HUDEP-2 (cell line): ENCODE measurements around the gene MADCAM1.

Experiments used
- DNase-seq, 76 experiments: peaks; one replicate each; lab custom pipeline; 2025; ENCODE audit not compliant: unreplicated experiment in 76 of 76; lab: John Stamatoyannopoulos, UW

Gene MADCAM1

DNA sequence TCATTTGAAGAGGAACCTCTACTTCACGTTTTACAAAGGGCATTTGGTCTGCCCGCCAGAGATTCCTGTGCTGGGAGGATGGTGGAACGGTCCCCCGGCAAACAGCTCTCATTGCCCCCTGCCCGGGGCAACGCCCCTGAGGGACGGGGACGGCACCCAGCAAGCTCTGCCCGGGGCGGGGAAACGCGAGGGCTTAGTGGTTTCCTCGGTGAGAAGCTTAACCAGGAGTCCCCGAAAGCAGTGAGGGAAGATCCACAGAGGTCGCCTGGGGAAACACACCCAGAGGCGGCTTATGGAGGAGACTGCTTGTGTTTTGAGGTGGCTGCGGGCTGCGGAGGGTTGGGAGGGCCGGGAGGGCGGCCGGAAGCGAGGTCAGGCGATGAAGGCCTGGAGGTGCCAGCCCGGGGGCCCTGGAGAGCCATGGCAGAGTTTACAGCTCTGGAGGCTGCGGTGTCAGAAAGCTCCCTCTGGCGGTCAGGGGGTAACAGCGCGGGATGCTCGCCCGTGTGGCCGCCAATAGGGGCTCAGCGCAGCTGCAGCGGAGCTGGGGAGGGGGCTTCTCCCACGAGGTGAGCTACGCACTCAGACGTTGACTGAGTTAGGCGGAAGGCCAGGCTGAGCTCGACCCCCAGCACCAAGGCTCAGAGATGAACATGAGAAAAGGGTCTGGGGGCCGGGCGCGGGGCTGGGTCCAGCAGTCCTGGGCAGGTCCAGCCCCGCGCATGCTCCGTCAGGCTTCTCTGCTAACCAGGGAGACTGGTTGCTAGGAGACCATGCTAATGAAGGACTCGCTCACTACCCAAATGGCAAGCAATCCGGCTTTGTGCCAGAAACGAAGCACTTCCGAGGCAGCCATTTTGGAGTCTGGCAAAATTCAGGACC, 10.4 kb downstream of the MADCAM1 start:
- peak; percentile 90 to 100 (median 99) for DNase-seq

DNA sequence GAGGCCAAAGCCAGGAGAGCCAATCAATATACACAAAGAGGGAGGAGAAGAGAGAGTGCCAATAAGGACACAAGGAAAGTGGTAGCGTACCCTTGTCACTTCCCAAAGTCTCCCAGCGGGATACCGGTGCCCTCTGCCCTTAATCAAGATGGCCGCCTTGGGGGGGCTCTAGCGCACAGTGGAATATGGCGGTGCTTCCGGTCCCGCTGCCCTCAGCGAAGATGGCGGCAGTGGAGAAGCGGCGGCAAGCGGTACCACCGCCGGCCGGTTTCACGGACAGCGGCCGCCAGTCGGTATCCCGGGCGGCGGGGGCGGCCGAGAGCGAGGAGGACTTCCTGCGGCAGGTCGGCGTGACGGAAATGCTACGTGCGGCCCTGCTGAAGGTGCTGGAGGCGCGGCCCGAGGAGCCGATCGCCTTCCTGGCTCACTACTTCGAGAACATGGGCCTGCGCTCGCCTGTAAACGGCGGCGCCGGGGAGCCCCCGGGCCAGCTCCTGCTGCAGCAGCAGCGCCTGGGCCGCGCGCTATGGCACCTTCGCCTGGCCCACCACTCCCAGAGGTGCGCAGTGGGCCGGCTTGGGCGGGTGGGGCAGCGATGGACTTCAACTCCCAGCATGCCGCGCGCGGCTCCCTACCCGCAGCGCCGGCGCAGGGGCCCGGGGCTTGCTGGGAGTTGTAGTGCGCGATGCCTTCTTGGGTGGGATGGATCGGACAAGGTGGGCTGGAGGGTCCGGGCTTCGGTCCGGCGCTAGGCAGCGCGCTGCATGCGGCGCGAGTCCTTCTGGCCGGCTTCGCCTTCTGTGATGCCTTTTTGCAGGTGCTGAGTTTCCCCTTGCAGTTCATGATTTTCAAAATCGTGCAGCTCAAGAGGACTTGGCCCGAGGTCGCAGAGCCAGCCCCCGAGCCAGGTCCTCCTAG, 11.3 kb downstream of the MADCAM1 start, which contains the start of gene TPGS1:
Gene TPGS1 (plus strand): TSS at position 212 of the 918 bp plus-strand sequence. CDS start 10 bp downstream, at position 222.
- peak in 70 of 76 experiments; percentile 19 to 100 (median 86) for DNase-seq

DNA sequence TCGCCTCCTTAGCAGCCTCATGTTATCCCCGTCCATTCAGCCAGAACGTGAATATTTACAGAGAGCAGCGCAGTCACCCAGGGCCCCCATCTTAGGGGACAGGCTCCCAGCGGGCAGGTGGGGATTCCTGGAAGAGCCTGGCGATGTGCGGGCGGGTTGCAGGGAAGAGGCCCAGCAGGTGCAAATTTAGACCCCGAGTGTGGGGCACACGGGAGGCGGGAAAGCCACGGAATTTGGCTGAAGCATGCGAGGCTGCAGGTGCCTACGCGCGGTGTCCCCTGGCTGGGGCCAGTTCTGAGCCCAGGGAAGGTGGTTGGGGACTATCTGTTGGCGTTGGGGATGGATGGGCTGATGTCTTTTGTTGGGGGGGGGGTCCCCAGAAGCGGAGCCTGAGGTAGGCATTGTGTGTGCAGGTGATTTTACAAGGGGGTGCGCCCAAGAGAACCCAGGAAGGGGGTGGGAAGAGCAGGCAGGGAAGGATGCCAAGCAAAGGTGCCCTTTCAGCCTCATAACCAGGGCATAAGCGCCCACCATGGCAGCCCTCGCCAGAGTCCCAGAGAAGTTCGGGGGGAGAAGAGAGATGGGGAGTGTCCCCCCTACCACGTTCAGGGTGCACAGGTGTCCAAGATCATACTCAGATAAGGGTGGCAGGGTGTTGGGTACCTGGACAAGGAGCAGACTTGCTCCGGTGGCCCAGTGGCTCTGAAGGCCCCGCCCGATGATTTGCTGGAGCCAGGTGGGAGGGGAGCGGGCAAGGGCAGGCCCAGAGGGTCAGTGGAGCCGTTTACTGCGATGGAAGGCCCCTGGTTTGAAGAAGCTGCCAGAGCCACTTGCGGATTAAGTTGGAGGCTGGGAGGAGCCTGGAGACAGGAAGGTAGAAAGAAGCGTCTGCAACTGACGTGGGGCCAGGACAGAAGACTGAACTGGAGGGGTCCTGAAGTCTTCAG, 12.2 kb downstream of the MADCAM1 start:
- DNase-seq, result no peak

DNA sequence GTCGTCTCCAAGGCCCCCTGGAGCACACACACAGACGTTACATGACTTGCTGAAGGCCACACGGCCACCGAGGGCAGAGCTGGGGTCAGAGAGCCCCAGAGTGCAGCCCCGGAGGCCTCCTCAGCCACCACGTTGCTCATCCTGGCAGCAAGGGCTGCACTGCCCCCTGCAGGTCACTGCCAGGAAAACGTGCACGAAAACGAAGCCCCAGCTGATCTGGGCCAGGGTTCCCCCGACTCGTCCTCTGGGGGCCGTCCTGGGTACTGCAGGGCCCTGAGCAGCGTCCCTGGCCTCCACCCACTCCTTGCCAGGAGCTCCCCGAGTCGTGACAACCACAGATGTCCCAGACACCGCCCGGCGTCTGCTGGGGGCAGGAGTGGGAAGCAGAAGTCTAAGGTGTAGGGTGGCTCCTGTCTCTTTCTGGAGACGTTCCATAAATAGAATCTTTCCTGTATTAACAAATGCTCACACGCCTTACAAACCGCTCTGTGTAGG, 14.4 kb downstream of the MADCAM1 start:
- peak in 74 of 76 experiments; percentile 55 to 98 (median 93) for DNase-seq

DNA sequence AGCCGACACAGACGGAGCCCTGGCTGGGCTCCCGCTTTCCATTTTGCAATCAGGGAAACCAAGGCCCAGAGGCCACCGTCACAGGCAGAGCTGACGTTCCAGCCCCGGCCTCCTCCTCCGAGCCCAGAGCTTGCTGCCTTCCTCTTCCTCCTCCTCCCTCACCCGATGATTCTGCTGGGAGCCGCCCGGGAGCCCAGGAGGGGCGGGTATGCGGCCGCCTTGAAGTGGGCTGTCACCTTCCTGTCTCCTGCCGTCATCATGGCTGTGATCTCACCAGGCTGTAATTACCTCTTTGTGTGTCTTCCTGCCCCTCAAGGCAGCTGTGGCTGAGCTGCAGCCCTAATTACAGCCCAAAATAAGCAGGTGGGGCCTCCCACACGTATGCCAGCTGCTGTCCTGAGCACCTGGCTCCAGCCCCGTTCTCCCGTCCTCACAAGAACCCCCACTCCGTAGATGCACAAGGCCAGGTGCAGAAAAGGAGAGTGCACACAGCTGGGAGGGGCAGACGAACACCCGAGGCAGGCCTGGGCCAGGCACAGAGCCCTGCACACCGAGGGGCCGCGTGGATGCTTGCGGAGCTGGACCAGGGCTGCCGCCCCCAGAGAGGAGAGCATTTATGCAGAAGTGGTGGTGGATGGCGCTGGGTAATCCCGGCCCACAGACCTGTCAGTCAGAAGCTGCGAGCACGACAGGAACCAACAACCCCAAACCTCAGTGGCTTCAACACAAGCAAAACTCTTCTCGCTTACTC, 15.0 kb downstream of the MADCAM1 start:
- DNase-seq, result peak in 4 of 76 experiments; percentile 20 to 46 (median 37)

DNA sequence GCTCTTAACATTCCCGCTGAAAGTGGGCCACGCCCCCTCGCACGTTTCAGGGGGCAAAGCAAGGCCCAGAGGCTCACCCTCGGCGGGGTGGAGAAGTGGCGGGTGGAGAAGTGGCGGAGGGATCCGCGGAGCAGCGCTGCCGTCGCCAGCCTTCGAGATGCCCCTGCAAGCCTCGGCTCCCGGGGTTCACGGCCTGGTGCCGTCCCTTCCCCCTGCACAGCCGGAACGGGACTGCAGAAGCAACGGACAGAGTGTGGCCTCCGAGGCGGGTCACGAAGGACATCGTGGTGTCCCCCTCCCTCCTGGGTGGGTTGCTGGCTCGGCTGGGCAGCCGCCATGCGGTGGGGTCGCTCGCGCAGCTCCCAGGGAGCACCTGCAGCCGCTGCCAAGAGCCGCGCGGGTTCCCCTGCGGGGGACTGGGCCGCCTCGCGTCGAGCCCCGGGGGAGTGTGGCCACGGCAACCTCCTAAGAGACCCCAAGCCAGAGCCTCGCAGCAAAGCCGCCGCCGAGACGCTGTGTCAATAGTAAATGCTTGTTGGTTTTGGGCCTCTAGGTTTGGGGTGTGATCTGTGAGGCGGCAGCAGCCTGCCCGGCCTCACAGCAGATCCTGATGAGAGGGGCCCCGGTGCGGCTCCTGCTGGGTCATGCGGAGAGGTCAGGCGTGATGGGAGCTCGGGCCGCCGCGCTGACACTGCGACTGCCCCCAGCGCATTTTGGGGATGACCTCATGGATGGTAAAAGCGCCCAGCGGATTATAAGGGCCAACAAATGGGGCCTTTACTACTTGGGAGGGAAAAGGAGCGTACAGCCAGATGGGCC, 16.5 kb downstream of the MADCAM1 start:
- no peak for DNase-seq

DNA sequence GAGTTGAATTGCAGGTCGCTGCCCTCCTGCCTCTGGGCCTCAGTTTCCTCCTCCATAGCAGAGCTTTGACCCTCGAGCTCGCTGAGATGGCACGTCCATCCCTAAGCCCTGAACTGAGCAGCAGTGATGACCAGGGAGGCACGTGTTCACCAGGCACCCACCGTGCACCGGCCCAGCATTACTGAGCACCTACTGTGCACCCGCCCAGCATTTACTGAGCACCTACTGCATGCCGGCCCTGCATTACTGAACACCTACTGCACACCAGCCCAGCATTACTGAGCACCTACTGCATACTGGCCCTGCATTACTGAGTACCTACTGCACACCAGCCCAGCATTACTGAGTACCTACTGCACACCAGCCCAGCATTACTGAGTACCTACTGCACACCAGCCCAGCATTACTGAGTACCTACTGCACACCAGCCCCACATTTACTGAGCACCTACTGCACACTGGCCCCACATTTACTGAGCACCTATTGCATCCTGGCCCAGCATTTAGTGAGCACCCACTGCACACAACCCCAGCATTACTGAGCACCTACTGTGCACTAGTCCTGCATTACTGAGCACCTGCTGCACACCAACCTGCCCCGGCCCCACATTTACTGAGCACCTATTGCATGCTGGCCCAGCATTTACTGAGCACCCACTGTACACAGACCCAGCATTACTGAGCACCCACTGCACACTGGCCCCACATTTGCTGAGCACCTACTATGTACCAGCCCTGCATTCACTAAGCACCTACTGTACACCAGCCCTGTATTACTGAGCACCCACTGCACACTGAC, 17.3 kb downstream of the MADCAM1 start:
- DNase-seq, result no peak

DNA sequence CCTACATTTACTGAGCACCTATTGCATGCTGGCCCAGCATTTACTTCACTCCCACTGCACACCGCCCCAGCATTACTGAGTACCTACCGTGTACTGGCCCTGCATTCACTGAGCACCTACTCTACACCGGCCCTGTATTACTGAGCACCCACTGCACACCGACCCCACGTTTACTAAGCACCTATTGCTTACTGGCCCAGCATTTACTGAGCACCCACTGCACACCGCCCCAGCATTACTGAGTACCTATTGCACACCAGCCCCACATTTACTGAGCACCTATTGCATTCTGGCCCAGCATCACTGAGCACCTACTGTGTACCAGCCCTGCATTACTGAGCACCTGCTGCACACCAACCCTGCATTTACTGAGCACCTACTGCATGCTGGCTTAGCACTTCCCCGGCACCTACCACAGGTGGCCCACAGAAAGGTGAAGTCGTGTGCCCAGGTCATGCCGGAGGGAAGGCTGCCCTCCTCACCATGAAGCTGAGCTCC, 17.9 kb downstream of the MADCAM1 start:
- DNase-seq, result no peak

DNA sequence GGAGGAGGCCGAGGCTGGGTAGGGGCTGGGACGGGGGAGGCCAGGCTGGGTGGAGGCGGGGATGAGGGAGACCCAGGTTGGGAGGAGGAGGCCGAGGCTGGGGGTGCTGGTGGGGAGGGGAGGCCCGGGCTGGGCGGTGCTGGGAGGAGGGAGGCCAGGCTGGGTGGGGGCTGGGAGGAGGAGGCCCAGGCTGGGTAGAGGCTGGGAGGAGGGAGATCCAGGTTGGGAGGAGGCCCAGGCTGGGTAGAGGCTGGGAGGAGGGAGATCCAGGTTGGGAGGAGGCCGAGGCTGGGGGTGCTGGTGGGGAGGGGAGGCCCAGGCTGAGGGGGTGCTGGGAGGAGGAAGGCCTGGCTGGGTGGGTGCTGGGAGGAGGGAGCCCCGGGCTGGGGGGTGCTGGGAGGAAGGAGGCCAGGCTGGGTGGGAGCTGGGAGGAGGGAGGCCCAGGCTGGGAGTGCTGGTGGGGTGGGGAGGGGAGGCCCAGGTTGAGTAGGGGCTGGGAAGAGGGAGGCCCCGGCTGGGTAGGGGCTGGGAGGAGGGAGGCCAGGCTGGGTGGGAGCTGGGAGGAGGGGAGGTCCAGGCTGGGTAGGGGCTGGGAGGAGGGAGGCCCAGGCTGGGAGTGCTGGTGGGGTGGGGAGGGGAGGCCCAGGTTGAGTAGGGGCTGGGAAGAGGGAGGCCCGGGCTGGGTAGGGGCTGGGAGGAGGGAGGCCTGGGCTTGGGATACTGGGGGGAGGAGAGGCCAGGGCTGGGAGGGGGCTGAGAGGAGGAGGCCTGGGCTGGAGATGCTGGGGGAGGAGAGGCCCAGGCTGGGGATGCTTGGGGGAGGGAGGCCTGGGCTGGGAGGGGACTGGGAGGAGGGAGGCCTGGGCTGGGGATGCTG, 21.7 kb downstream of the MADCAM1 start:
- DNase-seq, result peak in 12 of 76 experiments; percentile 23 to 71 (median 39)

DNA sequence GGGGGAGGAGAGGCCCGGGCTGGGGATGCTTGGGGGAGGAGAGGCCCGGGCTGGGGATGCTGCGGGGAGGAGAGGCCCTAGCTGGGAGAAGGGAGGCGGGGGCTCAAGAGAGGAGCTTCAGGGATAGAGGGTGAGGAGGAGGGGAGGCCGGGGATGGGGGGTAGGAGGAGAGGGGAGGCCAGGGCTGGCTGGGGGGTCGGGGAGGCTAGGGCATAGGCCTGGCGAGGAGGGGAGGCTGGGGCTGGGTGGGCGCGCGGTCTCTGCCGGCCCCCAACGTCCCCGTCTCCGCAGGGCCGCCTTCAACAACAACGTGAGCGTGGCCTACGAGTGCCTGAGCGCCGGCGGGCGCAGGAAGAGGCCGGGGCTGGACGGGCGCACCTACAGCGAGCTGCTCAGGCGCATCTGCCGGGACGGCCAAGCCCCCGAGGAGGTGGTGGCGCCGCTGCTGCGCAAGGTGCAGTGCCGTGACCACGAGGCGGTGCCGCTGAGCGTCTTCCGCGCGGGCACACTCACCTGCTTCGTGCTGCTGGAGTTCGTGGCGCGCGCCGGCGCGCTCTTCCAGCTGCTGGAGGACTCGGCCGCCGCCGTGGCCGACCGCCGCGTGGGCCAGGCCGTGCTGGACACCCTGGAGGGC, 22.4 kb downstream of the MADCAM1 start:
- DNase-seq, result no peak

DNA sequence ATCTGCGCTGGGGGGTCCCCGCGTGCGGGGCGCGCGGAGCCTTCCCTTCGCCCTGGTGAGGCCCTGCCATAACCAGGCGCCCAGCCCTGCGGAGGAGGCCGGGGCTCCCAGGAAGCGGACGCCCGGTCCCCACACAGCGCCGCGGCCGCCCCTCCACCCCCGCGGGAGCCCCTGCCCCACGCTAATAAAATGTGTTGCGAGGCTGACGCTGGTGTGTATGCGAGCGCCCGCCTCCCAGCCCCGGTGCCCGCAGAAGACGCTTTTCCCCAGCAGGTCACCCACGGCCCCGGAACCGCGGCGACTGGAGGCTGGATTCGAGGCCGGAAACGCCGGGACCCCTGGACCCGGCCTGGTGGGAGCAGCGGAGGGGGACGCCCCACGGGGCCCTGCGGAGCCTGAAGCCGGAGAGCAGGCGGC, 23.2 kb downstream of the MADCAM1 start:
- no peak for DNase-seq

DNA sequence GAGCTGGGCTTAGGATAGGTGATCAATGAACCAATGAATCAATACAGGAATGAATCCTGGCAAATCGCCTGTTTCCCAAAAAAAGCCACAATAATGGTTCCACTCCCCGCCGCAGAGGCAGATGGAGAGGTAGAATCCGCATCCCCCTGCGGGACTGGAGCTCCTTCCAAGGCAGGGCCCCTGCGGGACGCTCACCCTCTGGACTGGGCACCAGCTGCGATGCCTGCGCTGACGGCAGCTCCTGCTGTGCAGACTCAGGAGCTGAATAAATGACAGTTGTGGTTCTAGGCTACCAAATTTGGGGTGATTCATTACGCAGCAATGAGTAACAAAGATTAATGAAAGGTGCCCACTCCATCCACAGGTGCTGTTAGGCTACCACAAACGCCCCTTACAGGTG, 26.4 kb downstream of the MADCAM1 start:
- DNase-seq, result no peak

DNA sequence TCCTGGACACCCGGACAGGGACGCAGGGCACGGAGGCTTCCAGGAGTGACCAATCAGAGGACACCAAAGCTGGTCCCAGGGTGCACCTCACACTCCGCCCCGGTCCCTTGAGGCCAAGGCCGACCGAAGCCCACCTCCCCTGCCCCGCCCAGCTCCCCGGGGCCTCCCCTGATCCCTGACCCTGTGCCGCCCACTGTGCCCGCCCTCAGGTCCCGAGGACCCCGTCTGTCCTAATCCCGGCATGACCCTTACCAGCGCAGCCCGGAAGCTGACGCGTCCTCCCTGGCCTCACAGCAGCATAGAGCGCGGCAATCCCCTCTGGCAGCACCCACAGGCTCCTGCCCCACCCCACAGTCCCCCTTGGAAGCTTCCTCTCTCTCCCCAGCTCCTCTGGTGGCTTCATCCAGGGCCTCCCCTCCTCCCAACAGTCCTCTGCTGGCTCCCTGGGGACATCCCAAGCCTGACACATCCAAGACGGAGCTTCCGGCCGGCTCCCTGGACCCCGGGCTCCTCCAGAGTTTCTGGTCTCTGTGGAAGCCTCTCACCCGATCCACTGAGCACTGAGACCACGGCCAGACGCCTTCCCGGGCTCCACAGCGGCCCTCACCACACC, 27.9 kb downstream of the MADCAM1 start:
- no peak for DNase-seq

DNA sequence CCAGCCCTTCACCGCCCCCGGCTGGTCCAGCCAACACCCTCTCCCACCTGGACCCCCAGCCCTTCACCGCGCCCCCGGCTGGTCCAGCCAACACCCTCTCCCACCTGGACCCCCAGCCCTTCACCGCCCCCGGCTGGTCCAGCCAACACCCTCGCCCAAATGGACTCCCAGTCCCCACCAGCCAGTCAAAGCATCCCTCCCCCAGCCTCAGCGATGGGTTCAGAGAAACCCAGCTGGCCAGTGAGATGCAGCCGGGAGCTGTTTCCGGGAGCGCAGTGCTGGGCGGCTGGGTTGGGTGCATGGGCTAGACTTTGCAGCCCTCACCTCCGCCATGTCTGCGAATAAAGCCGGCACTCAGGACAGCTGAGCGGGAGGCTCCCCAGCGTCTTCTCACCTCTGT, 28.7 kb downstream of the MADCAM1 start:
- no peak for DNase-seq

DNA sequence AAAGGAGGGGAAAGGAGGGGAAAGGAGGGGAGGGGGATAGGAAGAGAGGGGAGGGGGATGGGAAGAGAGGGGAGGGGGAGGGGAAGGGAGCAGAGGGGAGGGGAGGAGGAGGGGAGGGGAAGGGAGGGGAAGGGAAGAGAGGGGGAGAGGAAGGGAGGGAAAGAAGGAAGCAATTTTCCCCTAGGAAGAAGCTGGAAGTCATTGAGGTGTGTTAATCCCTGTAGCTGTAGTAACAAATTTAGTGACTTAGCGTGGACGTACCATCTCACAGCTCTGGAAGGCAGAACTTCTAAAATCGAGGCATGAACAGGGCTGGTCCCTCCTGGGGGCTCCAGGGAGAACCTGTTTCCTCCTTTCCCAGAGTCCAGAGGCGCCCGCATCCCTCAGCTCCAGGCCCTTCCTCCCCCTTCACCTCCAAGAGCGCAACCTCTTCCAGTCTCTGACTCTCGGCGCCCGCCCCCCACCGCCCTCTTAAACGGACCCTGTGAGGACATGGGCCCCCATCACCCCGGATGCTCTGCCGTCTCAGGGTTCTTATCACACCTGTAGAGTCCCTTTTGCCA, 29.7 kb downstream of the MADCAM1 start:
- no peak for DNase-seq
